GM19240 (cell line): ENCODE data around the gene EMP3.
"Not testable (repeated sequence)": the region's sequence is repeated elsewhere in the genome, so short reads cannot be mapped to it uniquely, and the experiment has no call there.

ENCODE experiments used
- DNase-seq: peaks from one replicate; pipeline ENCODE4 v3.0.0; 2011; ENCODE audit warnings: low spot score; ENCODE audit not compliant: insufficient read length

Gene EMP3

GRCh38 chr19:48317708-48317960 is 7.7 kb upstream of the EMP3 start:
- not testable (repeated sequence) for DNase-seq

GRCh38 chr19:48318286-48318987 is 6.9 kb upstream of the EMP3 start:
- no peak for DNase-seq

- DNase-seq, result no peak
Observed at GRCh38 chr19:48319647-48320541, 5.5 kb upstream of the EMP3 start.

GRCh38 chr19:48321372-48321621 is 4.1 kb upstream of the EMP3 start:
- no peak for DNase-seq

- DNase-seq, result peak; percentile 80
Observed at GRCh38 chr19:48321622-48322591, 3.4 kb upstream of the EMP3 start.

- no peak for DNase-seq
Observed at GRCh38 chr19:48329167-48329891, 4.0 kb downstream of the EMP3 start.

- no peak for DNase-seq
Observed at GRCh38 chr19:48330012-48330681, 4.8 kb downstream of the EMP3 start.

- DNase-seq, result no peak
Observed at GRCh38 chr19:48332351-48332661, 7.0 kb downstream of the EMP3 start.

- peak; percentile 72 for DNase-seq
Observed at GRCh38 chr19:48332662-48333466, 7.5 kb downstream of the EMP3 start.

- peak; percentile 91 for DNase-seq
Observed at GRCh38 chr19:48333467-48334384, 8.4 kb downstream of the EMP3 start.

- DNase-seq, result no peak
Observed at GRCh38 chr19:48338253-48338755, 13.0 kb downstream of the EMP3 start.

- no peak for DNase-seq
Observed at GRCh38 chr19:48338802-48339503, 13.6 kb downstream of the EMP3 start.

GRCh38 chr19:48340995-48341394 is 15.6 kb downstream of the EMP3 start:
- DNase-seq, result no peak

GRCh38 chr19:48341515-48342413 is 16.4 kb downstream of the EMP3 start:
- no peak for DNase-seq

GRCh38 chr19:48342414-48342738 is 17.0 kb downstream of the EMP3 start:
- no peak for DNase-seq

GRCh38 chr19:48342841-48343540 is 17.6 kb downstream of the EMP3 start:
- no peak for DNase-seq

GRCh38 chr19:48344892-48345291 is 19.5 kb downstream of the EMP3 start:
- no peak for DNase-seq
